ENCODE results near the gene LTBP1. TPM values are rescaled to one million over a fixed set of nuclear protein-coding genes. Genes with fewer than 3 reads are reported as not detected.

The LTBP1 gene
- total RNA-seq, 1 experiment from 2014 or later = 28.5 TPM

DNA sequence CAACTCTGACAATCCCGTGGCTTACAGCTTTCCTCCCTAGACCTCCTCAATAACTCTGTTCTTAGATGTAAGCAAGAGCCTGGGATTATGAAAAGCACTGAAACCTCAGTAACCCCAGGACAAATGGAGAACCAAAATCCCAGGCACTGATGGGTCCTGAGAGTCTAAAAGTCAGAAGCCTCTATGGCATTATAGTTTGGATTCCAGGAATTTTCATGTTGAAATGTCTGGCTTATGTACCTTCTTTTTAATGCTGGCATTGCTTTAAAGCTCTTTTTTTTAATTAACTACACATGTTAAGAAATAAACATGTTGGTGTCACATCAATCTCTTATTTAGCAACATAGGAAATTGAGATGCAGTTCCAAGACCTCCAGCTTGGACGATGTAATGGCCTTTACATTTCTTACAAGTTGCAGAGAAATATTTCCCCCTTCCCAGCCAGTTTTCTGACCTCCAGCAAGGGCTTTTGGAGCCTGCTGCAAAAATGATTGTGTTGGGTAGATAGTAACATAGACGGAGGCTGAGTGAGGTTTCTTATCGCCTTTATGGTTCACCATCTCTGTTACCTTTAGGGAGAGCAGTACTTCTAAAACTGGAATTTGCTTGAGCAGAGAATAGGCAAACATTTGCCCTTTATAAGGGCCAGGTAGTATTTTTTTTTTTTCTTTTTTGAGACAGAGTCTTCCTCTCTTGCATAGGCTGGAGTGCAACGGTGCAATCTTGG, 444.9 kb downstream of the LTBP1 start:
- WGBS (ENCODE audit: extremely low coverage, insufficient read length, low lambda C conversion rate) = no CpG with 5 or more reads among the region's 5 CpGs
- Histone ChIP-seq H3T11ph (ENCODE audit: low read length) (no peak overlapping the region), H3K23me2 (ENCODE audit: insufficient read length, low read depth, low read length, poor library complexity, severe bottlenecking) (no peaks in the 10 kb centered on the region), H3K14ac (ENCODE audit: insufficient read depth, low read length) (no peak overlapping the region), H3K4ac (ENCODE audit: low read depth, low read length) (no peak overlapping the region), H3K79me1 (ENCODE audit: insufficient read depth, low read depth, low read length, poor library complexity, severe bottlenecking) (no peaks in the 10 kb centered on the region), H4K5ac (ENCODE audit: insufficient read length, low read depth, low read length) (no peak overlapping the region), H4K91ac (ENCODE audit: insufficient read length, low read depth, low read length) (no peak overlapping the region), H3K27me3 (ENCODE audit: insufficient read depth, low read length) (no peaks in the 10 kb centered on the region), H3K79me2 (ENCODE audit: insufficient read depth, low read length) (no peaks in the 10 kb centered on the region), H3K56ac (ENCODE audit: insufficient read length, low read depth, low read length) (no peak overlapping the region), H3K23ac (ENCODE audit: insufficient read length, low read depth, low read length) (no peak overlapping the region), H2BK15ac (ENCODE audit: low read depth, low read length) (no peak overlapping the region), H3K18ac (ENCODE audit: insufficient read length, low read depth, low read length) (no peak overlapping the region), H2BK12ac (ENCODE audit: insufficient read length, low read depth, low read length) (no peak overlapping the region), H3K9ac (ENCODE audit: extremely low read depth, insufficient read length, low read length) (no peak overlapping the region), H2AFZ (ENCODE audit: low read length) (no peak overlapping the region), H3K9me3 (ENCODE audit: control insufficient read depth, low read depth, low read length) (no peaks in the 10 kb centered on the region), H2BK120ac (ENCODE audit: low read depth, low read length, poor library complexity, severe bottlenecking) (no peak overlapping the region), H2AK5ac (ENCODE audit: insufficient read length, low read length) (no peak overlapping the region), H4K8ac (replicated peaks; ENCODE audit: insufficient read length, low read depth, low read length) (no peak overlapping the region), H3K4me2 (ENCODE audit: insufficient read depth, insufficient read length, low read length) (no peak overlapping the region), H2BK20ac (ENCODE audit: low read depth, low read length, poor library complexity, severe bottlenecking) (no peak overlapping the region), H3K27ac (ENCODE audit: insufficient read length, low read depth, low read length) (no peak overlapping the region), H4K20me1 (ENCODE audit: control insufficient read depth, insufficient read depth, insufficient read length) (no peaks in the 10 kb centered on the region), H3K4me1 (ENCODE audit: insufficient read depth, low read length) (no peaks in the 10 kb centered on the region), H2BK5ac (ENCODE audit: insufficient read length, low read length) (no peak overlapping the region)
- Mint-ChIP-seq H3K4me1 (peaks cover 4 to 16% of the 10 kb centered on the region in 2 experiments), H3K27me3 (ENCODE audit: low read depth) (no peaks in the 10 kb centered on the region), H3K27ac (no peak overlapping the region), H3K36me3 (ENCODE audit: insufficient read depth in 1 of 3, low read depth in 3 of 3) (peaks cover 0 to 6% (median 3%) of the 10 kb centered on the region in 3 experiments; a peak in 2 of 7 replicates), H3K9me3 (peaks cover 5 to 6% of the 10 kb centered on the region in 2 experiments; a peak in 3 of 5 replicates), H3K4me3 (no peak overlapping the region)
- TF ChIP-seq, protein P1, sequence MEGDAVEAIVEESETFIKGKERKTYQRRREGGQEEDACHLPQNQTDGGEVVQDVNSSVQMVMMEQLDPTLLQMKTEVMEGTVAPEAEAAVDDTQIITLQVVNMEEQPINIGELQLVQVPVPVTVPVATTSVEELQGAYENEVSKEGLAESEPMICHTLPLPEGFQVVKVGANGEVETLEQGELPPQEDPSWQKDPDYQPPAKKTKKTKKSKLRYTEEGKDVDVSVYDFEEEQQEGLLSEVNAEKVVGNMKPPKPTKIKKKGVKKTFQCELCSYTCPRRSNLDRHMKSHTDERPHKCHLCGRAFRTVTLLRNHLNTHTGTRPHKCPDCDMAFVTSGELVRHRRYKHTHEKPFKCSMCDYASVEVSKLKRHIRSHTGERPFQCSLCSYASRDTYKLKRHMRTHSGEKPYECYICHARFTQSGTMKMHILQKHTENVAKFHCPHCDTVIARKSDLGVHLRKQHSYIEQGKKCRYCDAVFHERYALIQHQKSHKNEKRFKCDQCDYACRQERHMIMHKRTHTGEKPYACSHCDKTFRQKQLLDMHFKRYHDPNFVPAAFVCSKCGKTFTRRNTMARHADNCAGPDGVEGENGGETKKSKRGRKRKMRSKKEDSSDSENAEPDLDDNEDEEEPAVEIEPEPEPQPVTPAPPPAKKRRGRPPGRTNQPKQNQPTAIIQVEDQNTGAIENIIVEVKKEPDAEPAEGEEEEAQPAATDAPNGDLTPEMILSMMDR (conservative IDR thresholded peaks at IDR 0.05) = no peak
- DNase-seq = no peak
